MM.1S (cell line): ENCODE data around the gene CHCHD6.

Experiments used
- DNase-seq: peaks from one replicate; pipeline ENCODE4 v3.0.0-alpha.2; 2015
- H2AFZ ChIP-seq: fragments of 300-600 bp; sonication (generic); 2 replicates; pipeline ENCODE4 v1.6.0; 2016; ENCODE audit warnings: antibody characterized with exemption, low read length
- H3F3A ChIP-seq: fragments of 300-600 bp; sonication (generic); 2 replicates; pipeline ENCODE4 v1.6.1; 2016; ENCODE audit warnings: mild to moderate bottlenecking, antibody characterized with exemption, low read length, moderate library complexity, mixed read lengths; ENCODE audit not compliant: insufficient read depth
- H3K27ac ChIP-seq: fragments of 300-600 bp; sonication (generic); 2 replicates; pipeline ENCODE4 v1.5.1; 2016; ENCODE audit warnings: mild to moderate bottlenecking, low read length
- H3K27me3 ChIP-seq: fragments of 300-600 bp; sonication (generic); replicated peaks from 2 replicates; pipeline ENCODE4 v1.6.0; 2016; ENCODE audit warnings: low read length; ENCODE audit not compliant: insufficient read depth
- H3K36me3 ChIP-seq: fragments of 300-600 bp; sonication (generic); replicated peaks from 2 replicates; pipeline ENCODE4 v1.6.1; 2016; ENCODE audit warnings: mild to moderate bottlenecking, low read length, mixed read lengths; ENCODE audit not compliant: insufficient read depth
- H3K4me1 ChIP-seq: fragments of 300-600 bp; sonication (generic); 2 replicates; pipeline ENCODE4 v1.6.1; 2016; ENCODE audit warnings: low read length, mixed read lengths
- H3K4me2 ChIP-seq: fragments of 300-600 bp; sonication (generic); 2 replicates; pipeline ENCODE4 v1.6.0; 2016; ENCODE audit warnings: low read depth, low read length
- H3K4me3 ChIP-seq: fragments of 300-600 bp; sonication (generic); 2 replicates; pipeline ENCODE4 v1.5.1; 2016; ENCODE audit warnings: low read length, mixed read lengths
- H3K79me2 ChIP-seq: fragments of 300-600 bp; sonication (generic); 2 replicates; pipeline ENCODE4 v1.6.1; 2016; ENCODE audit warnings: mixed run types, low read length, mixed read lengths
- H3K9ac ChIP-seq: fragments of 300-600 bp; sonication (generic); 2 replicates; pipeline ENCODE4 v1.6.1; 2016; ENCODE audit warnings: low read length, mixed read lengths
- H3K9me2 ChIP-seq: fragments of 300-600 bp; sonication (generic); replicated peaks from 2 replicates; pipeline ENCODE4 v1.6.1; 2016; ENCODE audit warnings: mild to moderate bottlenecking, low read length, mixed read lengths; ENCODE audit not compliant: insufficient read depth
- H3K9me3 ChIP-seq: fragments of 300-600 bp; sonication (generic); replicated peaks from 2 replicates; pipeline ENCODE4 v1.6.1; 2016; ENCODE audit warnings: mild to moderate bottlenecking, low read length, mixed read lengths; ENCODE audit not compliant: insufficient read depth
- H4K20me1 ChIP-seq: fragments of 300-600 bp; sonication (generic); 2 replicates; pipeline ENCODE4 v1.6.1; 2016; ENCODE audit warnings: mild to moderate bottlenecking, low read length, moderate library complexity, mixed read lengths; ENCODE audit not compliant: insufficient read depth
- CTCF ChIP-seq: fragments of 300-600 bp; sonication (generic); IDR thresholded peaks from 2 replicates; pipeline ENCODE4 v1.5.1; 2016; ENCODE audit warnings: antibody characterized with exemption, low read length, mixed read lengths
- EZH2 ChIP-seq: fragments of 300-600 bp; sonication (generic); optimal IDR thresholded peaks from 2 replicates; pipeline ENCODE3; 2017; ENCODE audit warnings: low read depth, mild to moderate bottlenecking, antibody characterized with exemption, low read length, mixed read lengths
- EZH2phosphoT487 ChIP-seq: fragments of 300-600 bp; sonication (generic); IDR thresholded peaks from 2 replicates; pipeline ENCODE4 v1.6.1; 2018; ENCODE audit warnings: antibody characterized with exemption, low read length

Gene CHCHD6

DNA sequence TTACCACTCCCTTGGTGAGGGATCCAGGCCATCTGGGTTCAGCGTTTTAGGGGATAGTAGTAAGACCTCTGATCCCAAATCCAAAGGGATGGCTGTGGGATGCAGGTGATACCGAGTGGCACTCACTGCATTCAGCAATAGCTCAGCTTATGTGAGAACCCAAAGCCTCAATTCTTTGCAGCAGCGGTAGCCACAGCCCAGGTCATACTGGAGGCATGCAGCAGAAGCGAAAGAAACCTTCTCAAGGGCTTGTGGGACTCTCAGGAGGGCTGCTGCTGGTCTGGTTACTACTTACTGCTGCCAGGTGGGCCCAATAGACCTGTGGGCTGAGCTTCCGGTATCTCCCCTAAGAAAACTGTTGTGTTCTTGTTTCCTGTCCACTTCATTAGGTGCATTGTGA, 38.0 kb downstream of the CHCHD6 start:
- no peak for DNase-seq
- Histone ChIP-seq H3K4me1 (no peaks in the 10 kb centered on the region), H3F3A (no peaks in the 10 kb centered on the region), H3K4me2 (no peak overlapping the region), H3K27me3 (no peaks in the 10 kb centered on the region), H4K20me1 (no peaks in the 10 kb centered on the region), H3K9me3 (no peaks in the 10 kb centered on the region), H3K36me3 (no peaks in the 10 kb centered on the region), H3K79me2 (no peaks in the 10 kb centered on the region), H3K9ac (no peak overlapping the region), H3K27ac (no peak overlapping the region), H2AFZ (no peak overlapping the region), H3K9me2 (no peaks in the 10 kb centered on the region), H3K4me3 (no peak overlapping the region)
- no peak for TF ChIP-seq EZH2
- TF ChIP-seq EZH2phosphoT487, result no peak
- TF ChIP-seq CTCF, result no peak

DNA sequence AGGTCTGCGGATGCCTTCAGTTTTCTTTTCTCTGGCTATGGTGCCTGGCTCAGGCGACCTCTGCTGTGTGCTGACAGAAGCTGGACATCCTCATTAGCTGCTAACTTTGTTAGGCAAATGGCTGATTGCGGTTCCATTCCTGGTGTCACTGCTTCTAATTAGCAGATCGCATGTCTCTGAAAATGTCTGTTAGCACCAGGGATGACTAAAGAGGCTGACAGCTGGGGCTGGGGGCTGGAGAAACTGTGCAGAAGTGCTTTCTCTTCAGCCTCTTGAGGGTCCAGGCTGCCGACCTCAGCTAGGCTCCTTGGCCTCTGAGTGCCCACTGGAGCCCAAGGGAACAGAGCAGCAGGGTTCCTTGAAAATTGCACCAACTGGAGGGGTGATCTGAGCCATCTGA, 39.3 kb downstream of the CHCHD6 start:
- Histone ChIP-seq H3K4me3 (no peak overlapping the region), H2AFZ (no peak overlapping the region), H3K9ac (no peak overlapping the region), H3K27me3 (no peaks in the 10 kb centered on the region), H3K9me2 (no peaks in the 10 kb centered on the region), H3K79me2 (no peaks in the 10 kb centered on the region), H3K4me2 (no peak overlapping the region), H3K9me3 (no peaks in the 10 kb centered on the region), H3K36me3 (no peaks in the 10 kb centered on the region), H4K20me1 (no peaks in the 10 kb centered on the region), H3K27ac (no peak overlapping the region), H3K4me1 (no peaks in the 10 kb centered on the region), H3F3A (no peaks in the 10 kb centered on the region)
- no peak for DNase-seq
- no peak for TF ChIP-seq EZH2

GRCh38 chr3:126743781-126744180, 39.7 kb downstream of the CHCHD6 start:
- Histone ChIP-seq H3K4me3 (no peak overlapping the region), H3K4me1 (no peaks in the 10 kb centered on the region)

More at GRCh38 chr3:126743781-126744180, 39.7 kb downstream of the CHCHD6 start:
- Histone ChIP-seq H2AFZ (no peak overlapping the region), H3K9ac (no peak overlapping the region), H3K27me3 (no peaks in the 10 kb centered on the region), H3K9me3 (no peaks in the 10 kb centered on the region), H3F3A (no peaks in the 10 kb centered on the region), H3K9me2 (no peaks in the 10 kb centered on the region), H3K36me3 (no peaks in the 10 kb centered on the region), H4K20me1 (no peaks in the 10 kb centered on the region), H3K4me2 (no peak overlapping the region), H3K79me2 (no peaks in the 10 kb centered on the region), H3K27ac (no peak overlapping the region)
- TF ChIP-seq EZH2 (no peak), CTCF (no peak), EZH2phosphoT487 (no peak)
- DNase-seq, result no peak
